GM13976 (cell line): Measurements from ENCODE around the gene SLC12A7.

ENCODE experiments used
- DNase-seq: peaks from one replicate; pipeline ENCODE4 v3.0.0; 2012; ENCODE audit warnings: low spot score
- CTCF ChIP-seq: IDR thresholded peaks from 2 replicates; pipeline ENCODE4 v1.5.1; 2012; ENCODE audit warnings: borderline replicate concordance, mild to moderate bottlenecking; ENCODE audit not compliant: insufficient read depth; ENCODE audit errors: extremely low read depth, missing control alignments, control extremely low read depth
- in situ Hi-C: fragments of 300-500 bp; cut with MboI; formaldehyde crosslinking; loops from one replicate; pipeline ENCODE4 v1.12.0; 2022; ENCODE audit warnings: low sequenced_read_pairs, mixed read lengths, inconsistent platforms; ENCODE audit not compliant: unreplicated experiment

SLC12A7 gene

GRCh38 chr5:1113805-1114586, 2.1 kb upstream of the SLC12A7 start:
- no peak for TF ChIP-seq CTCF
- in situ Hi-C loops: no loop called here
- DNase-seq: no peak

GRCh38 chr5:1113332-1113690, 1.4 kb upstream of the SLC12A7 start:
- no peak for DNase-seq
- in situ Hi-C loops: no loop called here

GRCh38 chr5:1112596-1113331, 901 bp upstream of the SLC12A7 start:
- in situ Hi-C loops: no loop called here
- DNase-seq: no peak
- TF ChIP-seq CTCF: no peak

More at GRCh38 chr5:1113332-1113690, 1.4 kb upstream of the SLC12A7 start:
- no peak for TF ChIP-seq CTCF

- peak; percentile 72 for DNase-seq
- TF ChIP-seq CTCF: no peak
- in situ Hi-C loops: no loop called here
Observed at GRCh38 chr5:1111241-1111726, 579 bp downstream of the SLC12A7 start.

GRCh38 chr5:1110307-1111240, 1.3 kb downstream of the SLC12A7 start:
- in situ Hi-C loops: no loop called here
- no peak for DNase-seq
- no peak for TF ChIP-seq CTCF

- DNase-seq: no peak
- in situ Hi-C loops: no loop called here
- TF ChIP-seq CTCF: no peak
Observed at GRCh38 chr5:1109542-1110306, 2.1 kb downstream of the SLC12A7 start.
